GM13976 (cell line): Measurements from ENCODE around the gene CCDC86.

Source experiments
- DNase-seq: peaks from one replicate; pipeline ENCODE4 v3.0.0; 2012; ENCODE audit warnings: low spot score
- CTCF ChIP-seq: IDR thresholded peaks from 2 replicates; pipeline ENCODE4 v1.5.1; 2012; ENCODE audit warnings: borderline replicate concordance, mild to moderate bottlenecking; ENCODE audit not compliant: insufficient read depth; ENCODE audit errors: extremely low read depth, missing control alignments, control extremely low read depth
- in situ Hi-C: fragments of 300-500 bp; cut with MboI; formaldehyde crosslinking; loops from one replicate; pipeline ENCODE4 v1.12.0; 2022; ENCODE audit warnings: low sequenced_read_pairs, mixed read lengths, inconsistent platforms; ENCODE audit not compliant: unreplicated experiment

The CCDC86 gene

GRCh38 chr11:60895687-60896086 lies 53.8 kb downstream of the CCDC86 start:
- in situ Hi-C loops: loop anchor here (10.0 kb wide), 2 partner anchors 61 to 121 kb away; no protein-coding TSS in a partner anchor
- no peak for TF ChIP-seq CTCF
- no peak for DNase-seq

- in situ Hi-C loops: loop anchor here (10.0 kb wide), 2 partner anchors 63 to 123 kb away; no protein-coding TSS in a partner anchor
These were observed 55.6 kb downstream of the CCDC86 start for GRCh38 chr11:60897496-60897895.

GRCh38 chr11:60899046-60899936 lies 57.4 kb downstream of the CCDC86 start:
- TF ChIP-seq CTCF: peak; percentile 85
- in situ Hi-C loops: loop anchor here (10.0 kb wide), 2 partner anchors 64 to 124 kb away; no protein-coding TSS in a partner anchor
- DNase-seq: peak; percentile 51

More at GRCh38 chr11:60897496-60897895, 55.6 kb downstream of the CCDC86 start:
- TF ChIP-seq CTCF: no peak
- no peak for DNase-seq

- no peak for DNase-seq
- TF ChIP-seq CTCF: no peak
- in situ Hi-C loops: loop anchor here (10.0 kb wide), 2 partner anchors 65 to 125 kb away; no protein-coding TSS in a partner anchor
These were observed 58.1 kb downstream of the CCDC86 start for GRCh38 chr11:60899977-60900376.
